Measurements from ENCODE around the gene SS18L1. TPM values are rescaled to one million over a fixed set of nuclear protein-coding genes. Genes with fewer than 3 reads are reported as not detected.

Gene SS18L1
- total and polyA plus RNA-seq, 8 donors, result 5.5 to 34.8 (median 9.3) TPM

- DNase-seq, result no peak
- no peaks in the 10 kb centered on the region for H3K27me3 ChIP-seq
- TF ChIP-seq CTCF (IDR thresholded peaks at IDR 0.05), result no peak
- TF ChIP-seq EP300 (IDR thresholded peaks at IDR 0.05), result no peak
- no peak for TF ChIP-seq POLR2A (IDR thresholded peaks at IDR 0.05)
- no peak for TF ChIP-seq POLR2AphosphoS5 (IDR thresholded peaks at IDR 0.05)
- H3K4me1 ChIP-seq, result no peaks in the 10 kb centered on the region
- 91 to 98% (median 94%) methylated on average over 10 of the region's 10 CpGs for WGBS, 5 donors
- H3K36me3 ChIP-seq, result peaks cover 10 to 73% (median 68%) of the 10 kb centered on the region in 4 donors
- no peak overlapping the region for H3K4me3 ChIP-seq
- H3K9me3 ChIP-seq, result no peaks in the 10 kb centered on the region
- no peak overlapping the region for H3K27ac ChIP-seq
- intact Hi-C loops (cut with DNase I; ENCODE audit: low total_unique reads), result no loop called here
These were observed 32.1 kb downstream of the SS18L1 start for GRCh38 chr20:62175711-62176110.

DNA sequence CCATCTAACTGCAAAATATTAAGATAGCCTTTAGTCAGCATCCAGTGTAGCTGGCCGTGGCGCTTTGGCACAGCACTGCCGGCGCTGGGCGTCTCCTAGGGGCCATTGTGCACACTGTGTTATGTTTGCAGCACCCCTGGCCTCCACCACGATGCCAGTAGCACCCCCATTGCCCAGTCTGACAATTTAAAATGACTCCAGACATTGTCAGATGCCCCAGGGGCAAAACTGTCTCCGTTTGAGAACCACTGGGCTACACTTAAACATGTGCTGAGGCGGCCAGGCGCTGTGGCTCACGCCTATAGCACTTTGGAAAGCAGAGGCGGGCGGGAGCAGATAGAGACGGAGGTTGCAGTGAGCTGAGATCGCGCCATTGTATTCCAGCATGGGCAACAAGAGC lies 33.3 kb downstream of the SS18L1 start:
- 88 to 94% (median 91%) methylated on average over 15 of the region's 15 CpGs for WGBS, 5 donors
- Histone ChIP-seq H3K9me3 (no peaks in the 10 kb centered on the region), H3K27ac (no peak overlapping the region), H3K4me1 (peaks cover 0 to 3% (median 2%) of the 10 kb centered on the region in 4 donors), H3K36me3 (peaks cover 10 to 73% (median 68%) of the 10 kb centered on the region in 4 donors), H3K4me3 (no peak overlapping the region), H3K27me3 (no peaks in the 10 kb centered on the region)
- TF ChIP-seq EP300 (IDR thresholded peaks at IDR 0.05), result no peak
- no peak for TF ChIP-seq POLR2AphosphoS5 (IDR thresholded peaks at IDR 0.05)
- no peak for TF ChIP-seq CTCF (IDR thresholded peaks at IDR 0.05)
- no peak for TF ChIP-seq POLR2A (IDR thresholded peaks at IDR 0.05)
- no peak for DNase-seq
- intact Hi-C loops (cut with DNase I; ENCODE audit: low total_unique reads), result no loop called here

GRCh38 chr20:62177307-62177706 lies 33.7 kb downstream of the SS18L1 start:
- no peak for TF ChIP-seq EP300 (IDR thresholded peaks at IDR 0.05)
- TF ChIP-seq CTCF (IDR thresholded peaks at IDR 0.05), result no peak
- TF ChIP-seq POLR2A (IDR thresholded peaks at IDR 0.05), result no peak
- no peak for TF ChIP-seq POLR2AphosphoS5 (IDR thresholded peaks at IDR 0.05)
- H3K27me3 ChIP-seq, result no peaks in the 10 kb centered on the region
- H3K4me3 ChIP-seq, result no peak overlapping the region
- intact Hi-C loops (cut with DNase I; ENCODE audit: low total_unique reads), result no loop called here
- H3K36me3 ChIP-seq, result peaks cover 10 to 70% (median 65%) of the 10 kb centered on the region in 4 donors
- no peaks in the 10 kb centered on the region for H3K9me3 ChIP-seq
- DNase-seq, result no peak
- WGBS, 5 donors, result 91 to 97% (median 93%) methylated on average over 9 of the region's 9 CpGs
- no peak overlapping the region for H3K27ac ChIP-seq
- peaks cover 2 to 7% (median 6%) of the 10 kb centered on the region in 4 donors for H3K4me1 ChIP-seq

GRCh38 chr20:62178316-62179161 lies 35.0 kb downstream of the SS18L1 start:
- Histone ChIP-seq H3K4me3 (no peak overlapping the region), H3K27ac (no peak overlapping the region), H3K4me1 (peaks cover 6 to 12% (median 11%) of the 10 kb centered on the region in 4 donors), H3K27me3 (no peaks in the 10 kb centered on the region), H3K9me3 (no peaks in the 10 kb centered on the region), H3K36me3 (peaks cover 10 to 57% (median 53%) of the 10 kb centered on the region in 4 donors)
- DNase-seq, result peak in 1 of 2 donors; percentile 78
- 80 to 92% (median 81%) methylated on average over 15 to 19 of the region's 19 CpGs for WGBS, 5 donors
- intact Hi-C loops (cut with DNase I; ENCODE audit: low total_unique reads), result no loop called here
- no peak for TF ChIP-seq POLR2AphosphoS5 (IDR thresholded peaks at IDR 0.05)
- no peak for TF ChIP-seq CTCF (IDR thresholded peaks at IDR 0.05)
